Measurements from ENCODE around the gene RALY.

The RALY gene

DNA sequence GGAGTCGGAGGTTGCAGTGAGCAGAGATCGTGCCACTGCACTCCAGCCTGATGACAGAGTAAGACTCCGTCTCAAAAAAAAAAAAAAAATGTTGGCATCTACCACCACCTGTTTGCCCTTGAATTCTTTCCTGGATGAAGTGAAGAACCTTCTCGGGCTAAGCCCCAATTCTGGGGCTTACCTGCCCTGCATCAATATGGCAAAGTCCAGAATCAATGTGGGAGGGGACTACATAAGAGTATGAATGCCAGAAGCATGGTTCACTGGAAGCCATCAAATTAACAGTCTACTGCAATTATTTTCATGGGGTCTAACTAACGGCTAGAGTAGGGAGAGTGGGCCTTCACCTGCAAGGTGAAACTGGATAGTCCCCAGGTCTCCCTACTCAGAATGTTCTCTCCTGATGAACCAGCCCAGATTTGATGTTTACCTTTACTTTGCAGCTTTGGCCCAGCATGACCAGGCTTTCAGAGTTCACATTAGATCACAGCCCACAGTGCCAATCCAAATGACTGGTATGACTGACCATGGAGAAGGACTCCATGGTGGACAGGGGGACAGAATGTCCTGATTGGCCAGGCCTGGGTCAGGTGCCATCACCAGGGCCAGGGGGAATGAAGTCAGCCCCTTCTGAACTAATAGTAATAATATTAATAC is 7.0 kb upstream of the RALY start:
- DNase-seq (ENCODE audit: low spot score), result no peak

DNA sequence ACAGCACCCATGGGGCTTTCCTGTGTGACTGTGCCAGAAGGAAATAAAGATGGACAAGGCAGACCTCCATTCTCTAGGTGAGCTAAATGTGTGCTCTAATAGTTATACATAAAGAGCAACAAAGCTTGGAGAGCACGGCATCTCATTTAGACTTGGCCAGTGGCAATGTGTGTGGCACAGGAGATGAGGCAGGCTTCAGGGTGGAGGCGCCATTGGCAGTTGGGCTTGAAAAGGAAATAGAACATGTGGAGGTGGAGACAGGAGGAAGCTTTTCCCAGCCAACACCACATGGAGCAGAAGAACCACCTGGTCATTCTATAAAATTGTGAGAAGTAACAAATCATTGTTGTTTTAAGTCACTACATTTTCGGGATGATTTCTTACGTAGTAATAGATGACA is 3.6 kb upstream of the RALY start:
- DNase-seq (ENCODE audit: low spot score), result no peak

DNA sequence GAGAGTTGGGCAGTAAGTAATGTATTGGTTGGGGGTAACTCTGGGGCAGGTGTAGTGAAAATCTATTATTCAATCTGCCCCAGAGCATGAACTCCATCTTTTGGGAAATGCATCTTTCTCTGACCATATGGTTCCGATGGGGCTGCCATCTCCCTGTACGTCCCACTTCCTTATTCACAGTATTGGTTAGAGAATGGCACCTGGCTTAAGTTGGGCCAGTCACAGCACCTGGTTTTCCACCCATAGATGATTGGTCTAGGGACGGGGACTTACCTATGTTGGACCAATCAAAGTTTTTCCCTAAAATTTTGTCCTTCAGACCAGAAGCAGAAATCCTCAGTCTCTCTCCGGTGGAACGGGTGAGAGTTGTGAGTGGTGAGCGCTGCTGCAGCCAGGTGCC is 2.2 kb upstream of the RALY start:
- DNase-seq (ENCODE audit: low spot score), result no peak

DNA sequence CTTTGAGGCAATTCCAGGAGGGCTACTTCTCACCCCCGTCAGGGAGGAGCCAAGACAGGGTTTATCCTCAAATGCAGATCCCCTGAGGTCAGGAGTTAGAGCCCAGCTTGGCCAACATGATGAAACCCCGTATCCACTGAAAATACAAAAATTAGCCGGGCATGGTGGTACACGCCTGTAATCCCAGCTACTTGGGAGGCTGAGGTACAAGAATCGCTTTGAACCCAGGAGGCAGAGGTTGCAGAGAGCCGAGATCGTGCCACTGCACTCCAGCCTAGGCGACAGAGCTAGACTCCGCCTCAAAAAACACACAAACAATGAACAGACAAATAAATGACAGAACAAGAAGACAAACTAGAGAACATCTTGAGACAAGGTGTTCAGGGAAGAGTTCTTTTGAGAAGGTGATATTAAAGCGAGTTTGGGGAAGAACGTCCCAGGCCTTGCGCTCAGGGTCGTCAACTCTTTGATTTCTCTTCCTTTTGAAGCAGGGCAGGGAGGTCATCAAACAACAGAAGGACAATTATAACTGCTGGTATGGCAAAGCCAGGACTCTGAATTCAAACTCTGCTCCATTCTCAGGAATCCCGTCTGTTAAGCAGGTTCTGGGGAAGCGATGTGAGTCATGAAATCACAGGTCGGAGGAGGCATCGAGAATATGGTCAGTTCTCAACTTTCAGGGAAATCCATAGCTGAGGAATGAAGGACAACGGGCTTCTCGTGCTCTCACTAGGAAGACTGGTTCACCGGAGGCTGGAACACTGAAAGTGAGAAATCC is 1.4 kb upstream of the RALY start:
- peak; percentile 10 for DNase-seq (ENCODE audit: low spot score)

DNA sequence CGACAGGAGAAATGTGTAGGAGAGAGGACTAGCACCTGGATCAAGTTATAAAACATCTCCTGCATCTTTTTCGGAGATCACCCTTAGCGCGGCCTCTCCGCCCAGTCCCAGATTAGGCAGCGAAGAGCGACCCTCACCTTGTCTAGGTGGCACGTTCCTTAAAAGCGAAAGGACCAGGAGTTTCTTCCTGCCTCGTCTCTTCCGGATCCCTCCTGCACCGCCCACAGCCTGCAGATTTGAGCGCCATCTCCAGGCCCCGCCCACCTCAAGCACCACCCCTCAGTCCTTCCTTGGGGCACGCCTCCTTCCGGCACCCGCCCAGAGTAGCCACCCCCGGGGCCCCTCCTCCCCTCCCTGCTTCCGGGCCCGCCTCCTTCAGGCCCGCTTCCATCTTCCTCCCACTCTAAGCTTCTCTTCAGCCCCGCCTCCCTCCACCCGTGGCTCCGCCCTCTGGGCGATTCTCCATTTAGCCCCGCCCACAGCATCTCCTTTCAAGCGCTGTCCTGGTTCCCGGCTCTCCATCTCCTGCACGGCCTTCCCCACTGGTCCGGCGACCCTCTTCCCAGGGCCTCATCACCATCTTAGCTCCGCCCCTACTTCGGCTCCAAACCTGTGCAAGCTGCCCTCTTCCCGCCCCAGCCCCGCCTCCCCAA is 662 bp upstream of the RALY start:
- DNase-seq (ENCODE audit: low spot score), result peak; percentile 100

DNA sequence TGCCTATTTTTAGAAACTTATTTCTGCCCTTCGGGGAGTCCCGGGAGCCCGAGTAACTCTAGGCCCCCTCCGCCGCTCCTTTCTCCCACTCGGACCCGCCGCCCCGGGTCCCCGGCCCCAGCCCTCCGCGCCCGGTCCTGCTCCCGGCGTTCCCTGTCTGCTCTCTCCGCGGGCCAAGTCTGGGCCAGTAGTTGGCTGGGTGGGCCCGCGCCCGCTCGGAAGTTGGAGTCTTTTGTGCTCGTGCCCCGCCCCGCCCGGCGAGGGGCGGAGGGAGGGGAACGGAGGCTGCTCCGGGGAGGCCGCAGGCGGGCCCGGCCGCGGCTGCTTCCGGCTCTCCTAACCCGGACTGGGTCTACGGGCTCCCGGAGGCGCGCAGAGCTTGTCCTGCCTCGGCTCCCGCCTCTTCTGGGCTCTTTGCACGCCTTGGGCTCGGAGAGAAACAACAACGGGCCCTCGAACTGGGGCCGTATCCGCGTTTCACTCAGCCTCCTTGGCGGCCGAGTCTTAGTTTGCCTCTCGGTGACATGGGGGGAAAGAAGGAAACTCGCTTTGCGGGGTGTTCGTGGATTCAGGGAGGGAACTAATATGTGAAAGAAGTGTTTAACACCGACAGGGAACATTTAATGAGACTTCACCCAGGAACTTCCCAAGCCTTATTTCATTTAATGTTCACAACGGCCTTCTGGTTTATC is 657 bp downstream of the RALY start:
- DNase-seq (ENCODE audit: low spot score), result peak; percentile 82

DNA sequence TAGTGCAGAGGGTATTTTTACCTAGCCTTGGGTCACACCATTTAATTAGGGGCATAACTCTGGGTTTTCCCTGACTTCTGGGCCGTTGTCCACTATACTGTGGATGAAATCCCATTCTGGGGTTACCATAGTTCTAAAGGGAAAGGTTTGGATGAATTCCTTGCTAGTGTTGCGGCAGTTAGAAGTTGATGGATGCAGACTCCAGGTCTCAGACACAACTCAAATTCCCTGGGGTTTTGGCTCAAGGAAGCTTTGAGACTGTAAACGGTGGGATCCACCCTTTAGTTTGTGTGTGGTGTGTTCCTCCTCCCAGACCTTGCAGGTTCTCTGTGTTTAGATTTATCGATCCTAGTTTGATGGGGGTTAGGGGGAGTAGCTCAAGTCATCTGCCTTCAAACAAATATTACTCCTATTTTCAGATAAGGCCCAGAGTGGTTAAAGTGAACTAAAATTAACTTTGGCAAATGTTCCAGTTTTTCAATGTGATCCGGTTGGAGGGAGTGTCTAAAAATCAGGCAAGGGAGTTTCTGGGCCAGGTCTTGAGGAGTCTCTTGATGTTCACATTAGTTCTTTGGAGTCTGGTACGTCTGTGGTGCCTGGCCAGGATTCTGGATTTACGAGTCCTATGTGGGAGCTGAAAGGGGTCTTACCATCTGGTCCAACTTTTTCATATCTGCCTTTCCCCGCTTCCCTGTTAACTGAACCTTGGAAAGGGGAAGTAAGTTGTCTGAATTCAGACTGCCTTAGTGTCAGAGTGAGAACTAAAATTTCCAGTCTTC is 1.5 kb downstream of the RALY start:
- no peak for DNase-seq (ENCODE audit: low spot score)

DNA sequence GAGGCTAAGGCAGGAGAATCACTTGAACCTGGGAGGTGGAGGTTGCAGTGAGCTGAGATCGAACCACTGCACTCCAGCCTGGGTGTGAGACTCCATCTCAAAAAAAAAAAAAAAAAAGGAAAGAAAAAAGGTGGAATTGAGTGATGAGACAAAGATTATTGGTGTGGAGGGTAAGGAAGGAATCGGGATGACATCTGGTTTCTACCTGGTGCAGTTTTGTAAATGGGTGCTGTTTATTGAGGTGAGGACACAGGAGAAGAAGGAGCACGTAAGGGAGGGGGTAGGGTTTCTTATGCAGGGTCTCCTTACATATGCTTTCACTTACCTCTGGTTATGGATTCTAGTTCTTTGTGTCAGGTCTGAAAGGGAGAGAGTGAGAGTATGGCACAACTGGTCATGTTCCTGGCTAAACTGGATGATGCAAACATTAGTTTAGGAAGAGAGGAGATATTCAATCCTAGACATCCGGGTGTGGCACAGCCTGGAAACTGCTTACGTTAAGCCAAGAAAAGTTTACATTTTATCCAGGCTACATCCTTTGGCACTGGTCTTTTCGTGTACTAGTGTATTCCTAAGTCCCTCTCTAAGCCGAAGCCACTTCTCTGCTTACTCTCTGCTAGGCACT is 5.4 kb downstream of the RALY start:
- DNase-seq (ENCODE audit: low spot score), result no peak

DNA sequence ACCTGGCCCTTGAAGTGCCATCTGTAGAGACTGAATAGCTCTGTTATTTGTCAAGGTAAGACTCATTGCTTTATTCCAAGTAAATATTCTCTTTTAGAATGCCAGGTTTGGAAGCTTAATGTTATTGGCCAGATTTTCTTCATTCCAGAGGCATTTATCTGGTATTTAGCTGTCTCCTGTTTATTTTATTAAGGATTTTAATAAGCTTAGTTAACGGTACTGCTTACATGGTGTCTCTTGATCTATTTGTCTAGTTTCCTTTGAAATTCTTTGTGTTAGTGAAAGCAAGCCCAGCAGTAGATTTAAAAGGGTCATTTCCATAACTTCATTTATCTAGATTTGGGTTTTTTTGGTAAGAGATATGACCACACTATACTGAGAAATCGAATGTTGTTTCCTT is 7.7 kb downstream of the RALY start:
- no peak for DNase-seq (ENCODE audit: low spot score)

DNA sequence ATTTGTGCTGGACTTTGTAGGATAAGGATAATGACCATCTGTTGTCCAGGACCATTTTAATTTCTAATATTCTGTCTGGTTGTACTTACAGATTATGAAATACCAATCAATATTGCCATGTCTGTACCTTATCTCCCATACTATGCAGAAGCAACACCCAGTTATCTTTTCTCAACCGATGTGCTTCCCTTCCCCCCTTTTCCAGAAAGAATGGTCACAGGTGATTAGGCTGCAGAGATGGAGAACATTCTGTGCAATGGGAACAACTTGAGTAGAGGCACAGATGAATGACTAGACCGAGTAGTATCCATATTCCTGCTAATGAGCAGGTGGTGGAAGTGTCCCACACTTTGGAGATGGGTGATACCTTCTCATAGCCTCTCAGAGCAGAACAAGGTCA is 10.5 kb downstream of the RALY start:
- no peak for DNase-seq (ENCODE audit: low spot score)

DNA sequence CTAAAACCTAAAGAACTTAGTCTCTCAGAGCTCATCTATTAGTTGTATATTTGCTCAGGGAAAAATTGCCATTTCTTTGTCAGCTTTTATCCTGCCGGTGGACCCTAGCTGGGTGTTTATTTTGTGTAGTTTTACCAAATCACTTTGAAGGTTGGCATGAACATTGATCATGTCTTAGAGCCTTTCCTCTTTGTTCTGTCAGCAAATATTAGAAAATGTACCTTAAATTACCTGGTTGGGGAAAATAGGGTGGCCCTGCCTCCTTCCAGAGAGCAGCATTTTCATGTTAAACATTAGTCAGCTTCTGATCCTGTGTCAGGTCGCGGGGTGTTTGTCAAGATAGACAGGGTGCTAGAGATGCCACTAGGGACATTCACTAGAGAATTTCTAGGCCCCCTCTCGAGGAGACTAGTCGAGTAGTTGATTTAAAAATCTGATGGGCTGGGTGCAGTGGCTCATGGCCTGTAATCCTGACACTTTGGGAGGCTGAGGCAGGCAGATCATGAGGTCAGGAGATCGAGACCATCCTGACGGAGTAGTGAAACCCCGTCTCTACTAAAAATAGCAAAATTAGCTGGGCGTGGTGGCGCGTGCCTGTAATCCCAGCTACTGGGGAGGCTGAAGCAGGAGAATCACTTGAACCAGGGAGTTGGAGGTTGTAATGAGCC is 11.2 kb downstream of the RALY start:
- no peak for DNase-seq (ENCODE audit: low spot score)

DNA sequence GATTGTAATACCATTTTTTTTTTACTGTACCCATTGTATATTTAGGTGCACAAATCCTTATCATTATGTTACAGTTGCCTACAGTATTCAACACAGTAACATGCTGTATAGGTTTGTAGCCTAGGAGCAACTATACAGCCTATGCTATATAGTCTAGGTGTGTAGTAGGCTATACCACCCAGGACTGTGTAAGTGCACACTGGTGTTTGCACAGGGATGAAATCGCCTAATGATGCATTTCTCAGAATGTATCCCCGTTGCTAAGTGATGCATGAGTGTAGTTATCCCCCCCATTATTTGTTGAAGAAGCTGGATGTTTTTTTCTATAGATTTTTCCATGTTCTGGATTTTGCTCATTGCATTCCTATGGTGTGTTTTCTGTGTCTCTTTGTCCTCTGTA is 12.9 kb downstream of the RALY start:
- no peak for DNase-seq (ENCODE audit: low spot score)

DNA sequence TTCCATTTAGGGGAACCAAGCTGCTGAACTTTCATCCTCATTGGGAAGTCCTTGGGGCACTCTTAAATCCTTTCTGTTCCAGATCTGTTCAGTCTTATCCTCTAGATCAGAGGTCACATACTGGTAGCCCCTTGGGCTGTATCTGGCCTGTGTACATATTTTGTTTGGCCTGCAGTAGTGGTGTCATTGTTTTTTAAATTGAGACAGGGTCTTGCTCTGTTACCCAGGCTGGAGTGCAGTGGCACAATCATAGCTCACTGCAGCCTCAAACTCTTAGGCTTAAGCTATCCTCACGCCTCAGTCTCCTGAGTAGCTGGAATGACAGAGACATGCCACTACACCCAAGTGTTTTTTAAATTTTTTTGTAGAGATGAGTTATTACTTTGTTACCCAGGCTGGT is 14.8 kb downstream of the RALY start:
- no peak for DNase-seq (ENCODE audit: low spot score)

DNA sequence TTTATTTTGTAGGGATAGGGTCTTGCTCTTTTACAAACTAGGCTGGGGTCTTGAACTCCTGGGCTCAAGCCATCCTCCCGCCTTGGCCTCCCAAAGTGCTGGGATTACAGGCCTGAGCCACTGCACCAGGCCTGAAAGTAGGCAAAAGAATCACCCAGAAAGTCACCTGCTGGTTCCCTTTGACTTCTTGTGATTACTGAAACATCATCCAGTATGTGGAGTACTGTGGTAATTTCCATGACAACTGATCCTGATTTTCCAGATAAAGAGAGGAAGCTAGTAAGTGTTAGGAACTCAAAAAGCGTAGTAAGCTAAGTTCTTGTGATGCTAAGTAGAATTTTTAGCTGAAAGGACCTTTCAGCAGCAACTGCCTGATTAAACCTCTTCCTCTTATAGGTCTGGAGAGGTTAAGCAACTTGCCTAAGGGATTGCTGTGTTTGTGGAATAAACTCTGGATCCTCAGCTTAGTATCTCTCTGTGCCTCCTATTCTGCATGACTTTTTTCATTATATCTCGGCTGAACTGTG is 16.8 kb downstream of the RALY start:
- no peak for DNase-seq (ENCODE audit: low spot score)

DNA sequence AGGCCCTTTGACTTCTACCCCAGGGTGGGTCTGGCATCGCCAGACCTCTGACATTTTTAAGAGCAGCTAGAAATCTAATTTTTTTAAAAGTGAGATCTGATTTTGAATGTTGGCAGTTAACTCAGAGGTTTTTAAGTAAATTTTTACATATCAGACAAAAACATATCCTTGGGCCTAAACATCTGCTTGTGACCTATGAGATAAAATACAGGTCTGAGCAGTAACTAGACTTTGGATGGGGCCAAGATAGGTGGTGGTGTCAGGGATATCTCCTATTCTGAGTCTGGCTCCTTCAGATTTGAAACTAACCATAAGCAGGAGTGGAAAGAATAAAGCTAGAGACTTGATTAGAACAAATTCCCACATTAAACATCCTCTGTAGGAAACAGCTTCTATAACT is 17.6 kb downstream of the RALY start:
- DNase-seq (ENCODE audit: low spot score), result no peak

DNA sequence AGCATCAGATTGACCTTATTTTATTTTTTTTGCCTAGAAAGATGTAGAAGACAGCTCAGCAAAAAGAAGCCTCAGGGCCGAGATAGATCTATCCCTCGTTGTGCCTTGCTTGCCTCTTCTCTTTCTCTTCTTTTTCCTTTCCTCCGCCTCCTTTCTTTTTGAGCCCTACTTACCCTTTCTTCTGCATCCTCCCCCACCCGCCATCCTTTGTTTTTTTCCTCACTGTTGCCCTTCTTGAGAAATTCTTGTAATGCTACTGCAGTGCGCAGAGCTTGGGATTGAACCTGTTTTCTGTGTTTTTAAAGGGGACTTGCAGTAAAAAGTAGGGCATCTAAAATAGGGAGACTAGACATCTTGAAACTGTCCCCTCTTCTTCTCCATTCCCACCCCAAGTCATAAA is 18.6 kb downstream of the RALY start:
- no peak for DNase-seq (ENCODE audit: low spot score)

DNA sequence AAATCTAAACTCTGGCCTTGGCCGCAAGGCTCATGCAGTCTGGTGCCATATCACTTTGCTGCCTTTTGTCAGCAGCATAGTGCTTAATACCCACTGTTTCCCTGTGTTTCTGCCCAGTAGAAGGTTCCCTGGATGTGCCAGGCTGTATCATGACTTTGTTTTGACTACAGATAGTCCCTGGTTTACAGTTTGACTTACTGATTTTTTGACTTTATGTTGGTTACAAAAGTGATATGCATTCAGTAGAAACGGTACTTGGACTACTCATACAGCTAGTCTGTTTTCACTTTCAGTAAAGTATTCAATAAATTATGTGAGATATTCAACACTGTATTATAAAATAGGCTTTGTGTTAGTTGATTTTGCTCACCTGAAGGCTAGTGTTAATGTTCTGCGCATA is 19.0 kb downstream of the RALY start:
- no peak for DNase-seq (ENCODE audit: low spot score)

DNA sequence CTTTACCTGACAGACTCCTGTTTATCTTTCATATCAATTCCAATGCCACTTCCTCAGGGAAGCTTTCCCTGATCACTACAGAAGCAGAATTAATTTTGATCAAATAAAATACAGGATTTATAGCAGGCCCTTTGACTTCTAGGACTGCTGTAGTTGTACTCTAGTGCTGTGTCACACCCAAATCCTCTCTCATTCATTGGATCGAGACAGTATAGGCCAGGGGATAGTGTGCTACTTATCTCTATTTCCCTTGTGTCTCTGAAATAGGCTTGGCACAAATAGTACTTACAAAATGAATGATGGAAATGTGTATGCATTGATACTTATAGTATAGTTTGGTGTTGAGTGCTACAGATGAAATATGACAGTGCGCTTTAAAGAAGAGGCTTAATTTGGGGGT is 19.8 kb downstream of the RALY start:
- no peak for DNase-seq (ENCODE audit: low spot score)

DNA sequence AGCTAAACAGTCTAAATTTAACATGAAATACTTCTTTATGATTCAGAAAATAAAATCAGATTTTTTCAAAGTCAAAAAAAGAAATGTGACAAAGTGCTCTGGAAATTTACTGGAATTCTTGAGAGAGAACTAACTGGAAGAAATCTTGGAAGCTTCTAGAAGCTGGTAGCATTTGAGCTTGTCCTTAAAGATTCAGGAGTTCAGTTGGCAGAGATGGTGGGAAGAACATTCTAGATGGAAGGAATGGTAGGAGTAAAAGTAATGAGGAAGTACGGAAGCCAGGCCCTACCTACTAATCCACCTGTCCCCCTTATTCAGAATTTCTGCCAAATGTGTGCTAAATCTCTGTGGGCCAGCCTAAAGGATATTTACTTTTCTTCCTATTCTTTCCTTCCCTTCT is 21.2 kb downstream of the RALY start:
- DNase-seq (ENCODE audit: low spot score), result no peak

DNA sequence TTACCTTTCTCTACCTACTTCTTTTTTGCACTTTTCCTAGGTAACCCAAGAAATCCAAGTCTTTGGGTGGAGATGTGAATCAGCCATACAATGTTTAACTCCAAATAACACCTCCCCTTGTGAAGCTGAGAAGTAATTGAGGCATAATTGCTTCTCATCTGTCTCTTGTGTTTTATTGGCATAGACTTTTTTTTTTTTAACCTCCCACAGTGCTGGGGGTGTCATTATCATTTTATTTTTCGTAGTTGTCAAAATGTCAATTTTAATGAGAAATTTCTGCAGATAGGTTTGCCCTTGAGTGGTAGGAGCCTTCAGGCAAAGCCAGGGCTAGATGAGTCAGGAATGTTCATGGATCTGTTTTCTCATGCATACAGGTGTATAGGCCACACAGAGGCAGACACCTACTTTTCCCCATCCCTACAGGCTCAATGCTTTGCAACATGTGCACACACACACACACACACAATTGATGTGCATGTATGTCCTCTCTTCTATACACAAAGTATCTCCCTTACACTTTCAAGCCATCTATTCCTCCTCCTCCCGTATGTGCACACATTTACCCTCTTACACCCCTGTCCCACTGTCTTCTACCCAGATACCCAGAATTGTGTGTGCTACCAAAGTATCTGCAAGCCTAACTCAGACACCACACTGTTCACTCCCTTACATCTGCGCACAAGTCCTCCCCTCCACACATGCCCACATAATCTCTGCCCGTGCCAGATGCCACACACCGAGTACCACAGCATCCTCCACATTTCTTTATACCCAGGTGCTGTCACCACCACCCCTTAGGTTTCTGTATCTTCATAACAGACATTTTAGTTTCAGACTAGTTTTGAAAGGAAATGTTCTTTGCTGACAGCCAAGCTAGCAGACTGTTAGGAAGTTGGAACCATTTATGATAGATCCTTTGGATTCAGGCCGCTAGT is 22.0 kb downstream of the RALY start:
- DNase-seq (ENCODE audit: low spot score), result no peak

All from germinal center (tissue), 1 donor.